Measurements from ENCODE around the gene C9orf153. TPM values are rescaled to one million over a fixed set of nuclear protein-coding genes. Genes with fewer than 3 reads are reported as not detected.

C9orf153 gene
- 1 to 10 TPM in 2 of 6 donors, under 1 TPM in 1, not detected in 3; 0.30 to 1.5 (median 1.0) TPM for total RNA-seq

DNA sequence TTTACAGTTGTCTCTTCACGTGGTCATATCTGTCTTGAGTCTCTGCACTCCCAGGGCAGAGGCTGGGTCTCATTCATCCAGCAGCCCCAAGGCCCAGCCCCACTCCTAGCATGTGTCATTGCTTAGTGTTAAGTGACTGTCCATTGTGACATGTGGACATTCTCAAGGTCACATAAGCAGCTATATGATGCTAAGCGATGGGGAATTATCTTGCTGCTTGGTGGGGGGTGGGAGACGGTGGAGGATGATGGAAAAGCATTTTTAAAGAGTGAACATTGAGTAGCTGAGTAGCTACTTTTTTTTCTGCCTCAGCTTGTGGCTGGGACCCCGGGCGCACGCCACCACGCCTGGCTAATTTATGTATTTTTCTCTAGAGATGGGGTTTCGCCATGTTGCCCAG, at the start of gene C9orf153:
Gene C9orf153, minus strand, starts transcription at position 101 of the 400 bp plus-strand sequence. CDS start 30,054 bp downstream, outside the sequence.
- Histone ChIP-seq H3K27ac (no peak within 1 kb of the TSS), H3K36me3 (peaks cover 0 to 19% (median 14%) of the 10 kb centered on the region in 4 donors), H3K27me3 (no peaks in the 10 kb centered on the region), H3K4me3 (no peak within 1 kb of the TSS), H3K4me1 (no peaks in the 10 kb centered on the region), H3K9me3 (no peaks in the 10 kb centered on the region)
- WGBS, 2 donors: 86 to 87% methylated on average over 8 of the region's 8 CpGs
- TF ChIP-seq, protein P1, sequence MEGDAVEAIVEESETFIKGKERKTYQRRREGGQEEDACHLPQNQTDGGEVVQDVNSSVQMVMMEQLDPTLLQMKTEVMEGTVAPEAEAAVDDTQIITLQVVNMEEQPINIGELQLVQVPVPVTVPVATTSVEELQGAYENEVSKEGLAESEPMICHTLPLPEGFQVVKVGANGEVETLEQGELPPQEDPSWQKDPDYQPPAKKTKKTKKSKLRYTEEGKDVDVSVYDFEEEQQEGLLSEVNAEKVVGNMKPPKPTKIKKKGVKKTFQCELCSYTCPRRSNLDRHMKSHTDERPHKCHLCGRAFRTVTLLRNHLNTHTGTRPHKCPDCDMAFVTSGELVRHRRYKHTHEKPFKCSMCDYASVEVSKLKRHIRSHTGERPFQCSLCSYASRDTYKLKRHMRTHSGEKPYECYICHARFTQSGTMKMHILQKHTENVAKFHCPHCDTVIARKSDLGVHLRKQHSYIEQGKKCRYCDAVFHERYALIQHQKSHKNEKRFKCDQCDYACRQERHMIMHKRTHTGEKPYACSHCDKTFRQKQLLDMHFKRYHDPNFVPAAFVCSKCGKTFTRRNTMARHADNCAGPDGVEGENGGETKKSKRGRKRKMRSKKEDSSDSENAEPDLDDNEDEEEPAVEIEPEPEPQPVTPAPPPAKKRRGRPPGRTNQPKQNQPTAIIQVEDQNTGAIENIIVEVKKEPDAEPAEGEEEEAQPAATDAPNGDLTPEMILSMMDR (IDR thresholded peaks at IDR 0.05): no peak
- TF ChIP-seq EP300 (IDR thresholded peaks at IDR 0.05): no peak
- TF ChIP-seq POLR2A (IDR thresholded peaks at IDR 0.05): no peak
- TF ChIP-seq POLR2AphosphoS5 (IDR thresholded peaks at IDR 0.05): no peak
- no peak for DNase-seq
- ATAC-seq (ENCODE audit: low FRiP score in 2 of 2): no peak

- Histone ChIP-seq H3K4me3 (no peak overlapping the region), H3K27me3 (no peaks in the 10 kb centered on the region), H3K9me3 (no peaks in the 10 kb centered on the region), H3K27ac (no peak overlapping the region), H3K4me1 (no peaks in the 10 kb centered on the region), H3K36me3 (peaks cover 26 to 90% (median 70%) of the 10 kb centered on the region in 4 donors)
- ATAC-seq (ENCODE audit: low FRiP score in 2 of 2): no peak
- no peak for DNase-seq
- TF ChIP-seq POLR2A (IDR thresholded peaks at IDR 0.05) (no peak), EP300 (IDR thresholded peaks at IDR 0.05) (no peak), POLR2AphosphoS5 (IDR thresholded peaks at IDR 0.05) (no peak)
- TF ChIP-seq, protein P1 (IDR thresholded peaks at IDR 0.05): no peak
- WGBS, 2 donors: 74 to 84% methylated on average over 1 of the region's 1 CpG
These were observed 49.2 kb upstream of the C9orf153 start for GRCh38 chr9:86308687-86309086.

DNA sequence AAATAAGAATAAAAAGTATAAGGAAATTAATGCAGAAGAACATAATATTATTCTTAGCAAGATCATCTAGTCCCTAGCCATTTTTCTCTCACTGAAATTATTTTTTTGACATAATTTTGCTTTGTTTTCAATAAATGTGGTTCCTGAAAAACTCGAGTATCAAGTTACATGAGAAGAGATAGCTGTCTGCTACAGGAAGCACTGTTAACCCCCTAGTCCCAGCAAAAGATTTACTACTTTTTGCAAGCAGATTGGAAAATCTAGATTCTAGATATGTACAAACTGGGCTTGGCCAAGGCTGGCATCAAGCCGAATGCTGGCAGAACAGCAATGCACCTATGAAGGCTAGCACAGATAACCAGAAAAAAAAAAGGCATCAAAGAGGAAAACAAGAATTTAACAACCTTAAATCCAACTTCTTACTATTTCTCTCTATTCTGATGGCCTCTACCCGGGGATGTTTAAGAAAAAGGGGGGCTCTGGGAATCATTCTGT, 44.8 kb upstream of the C9orf153 start:
- Histone ChIP-seq H3K4me3 (no peak overlapping the region), H3K27ac (no peak overlapping the region), H3K4me1 (no peaks in the 10 kb centered on the region), H3K9me3 (no peaks in the 10 kb centered on the region), H3K27me3 (no peaks in the 10 kb centered on the region), H3K36me3 (peaks cover 35 to 100% (median 85%) of the 10 kb centered on the region in 4 donors)
- no peak for TF ChIP-seq POLR2A (IDR thresholded peaks at IDR 0.05)
- TF ChIP-seq POLR2AphosphoS5 (IDR thresholded peaks at IDR 0.05): no peak
- TF ChIP-seq, protein P1 (IDR thresholded peaks at IDR 0.05): no peak
- TF ChIP-seq EP300 (IDR thresholded peaks at IDR 0.05): no peak
- no peak for DNase-seq
- ATAC-seq (ENCODE audit: low FRiP score in 2 of 2): no peak
- WGBS, 2 donors: 58 to 75% methylated on average over 3 of the region's 3 CpGs

DNA sequence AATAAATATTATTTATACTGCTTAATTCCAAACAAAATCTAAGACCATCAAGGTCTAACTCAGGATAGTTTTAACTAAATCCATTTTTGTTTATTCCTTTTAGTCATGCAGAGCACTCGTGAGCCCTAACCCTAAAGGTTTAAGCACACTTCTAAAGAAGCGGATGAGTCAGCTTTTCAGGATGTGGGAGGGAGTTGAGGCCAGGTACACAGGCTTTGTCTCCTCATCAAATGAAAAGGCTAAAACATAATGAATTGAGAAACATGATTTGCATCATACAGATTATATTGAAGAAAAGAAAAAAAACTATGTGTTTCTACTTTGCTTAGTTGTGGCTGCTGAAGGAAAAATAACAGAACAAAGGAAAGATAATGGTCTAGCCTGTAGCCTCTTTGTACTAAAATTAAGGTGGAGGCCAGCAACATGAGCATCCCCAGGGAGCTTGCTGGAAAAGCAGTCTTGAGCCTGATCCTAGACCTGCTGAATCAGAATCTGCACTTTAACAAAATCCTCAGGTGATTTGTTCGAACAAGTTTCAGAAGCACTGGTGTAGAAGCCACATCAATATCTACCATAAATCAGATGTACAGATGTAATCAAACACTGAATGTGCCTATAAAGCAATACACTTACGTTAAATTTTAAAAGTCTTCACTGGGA, 44.0 kb upstream of the C9orf153 start:
- Histone ChIP-seq H3K4me1 (no peaks in the 10 kb centered on the region), H3K4me3 (no peak overlapping the region), H3K27me3 (no peaks in the 10 kb centered on the region), H3K27ac (no peak overlapping the region), H3K36me3 (peaks cover 30 to 100% (median 92%) of the 10 kb centered on the region in 4 donors), H3K9me3 (no peaks in the 10 kb centered on the region)
- TF ChIP-seq POLR2AphosphoS5 (IDR thresholded peaks at IDR 0.05) (no peak), POLR2A (IDR thresholded peaks at IDR 0.05) (no peak), EP300 (IDR thresholded peaks at IDR 0.05) (no peak)
- TF ChIP-seq, protein P1 (IDR thresholded peaks at IDR 0.05): no peak
- ATAC-seq (ENCODE audit: low FRiP score in 2 of 2) (no peak), DNase-seq (no peak)
- WGBS, 2 donors: 82 to 85% methylated on average over 4 of the region's 4 CpGs

Data from upper lobe of left lung (tissue), 6 donors.